NCI-H748 treated with DMSO at 0.1 percent for 48 hours (cell line): ENCODE results near the gene ACTL8.
"Not testable (repeated sequence)": the region's sequence is repeated elsewhere in the genome, so short reads cannot be mapped to it uniquely, and the experiment has no call there.

Experiments used
- DNase-seq: peaks from one replicate; lab custom pipeline; 2025; lab: John Stamatoyannopoulos, UW

ACTL8 gene

DNA sequence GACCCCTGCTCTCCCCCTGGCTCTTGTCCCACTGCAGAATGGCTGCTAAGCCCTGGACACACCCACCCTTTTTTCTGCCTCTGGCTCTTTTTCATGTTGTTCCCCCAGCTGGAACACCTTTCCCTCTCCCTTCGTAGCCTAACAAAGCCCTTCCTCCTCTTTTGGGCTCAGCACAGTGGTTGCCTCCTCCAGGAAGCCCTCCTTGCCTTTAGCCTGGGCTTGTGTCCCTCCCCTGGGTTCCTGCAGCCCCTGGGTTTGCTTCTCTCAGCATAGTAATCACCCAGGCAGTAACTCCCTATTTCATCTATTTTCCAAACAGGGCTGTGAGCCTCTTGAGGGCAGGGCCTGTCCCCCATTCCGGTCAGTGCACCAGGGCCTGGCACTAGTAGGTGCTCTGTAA, 19.8 kb upstream of the ACTL8 start:
- DNase-seq, result no peak

DNA sequence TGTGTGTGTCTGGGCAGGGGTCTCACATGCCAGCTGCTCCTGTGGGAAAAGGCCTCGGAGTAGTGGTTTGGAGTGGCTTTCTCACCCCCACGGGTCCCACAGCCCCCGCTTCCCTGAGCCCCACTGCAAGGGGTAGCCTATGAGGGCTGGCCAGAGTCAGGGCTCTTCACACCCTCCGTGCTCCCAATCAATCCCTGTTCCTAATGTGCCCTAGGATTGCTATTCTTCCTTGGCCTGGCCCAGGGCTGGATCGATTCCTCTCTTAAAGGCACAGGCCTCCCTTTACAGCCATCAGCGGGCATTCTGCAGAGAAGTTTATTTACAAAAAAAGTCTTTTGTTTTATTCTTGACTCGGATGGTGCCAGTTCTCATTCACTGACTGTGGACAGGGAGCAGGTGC, 19.3 kb upstream of the ACTL8 start:
- no peak for DNase-seq

DNA sequence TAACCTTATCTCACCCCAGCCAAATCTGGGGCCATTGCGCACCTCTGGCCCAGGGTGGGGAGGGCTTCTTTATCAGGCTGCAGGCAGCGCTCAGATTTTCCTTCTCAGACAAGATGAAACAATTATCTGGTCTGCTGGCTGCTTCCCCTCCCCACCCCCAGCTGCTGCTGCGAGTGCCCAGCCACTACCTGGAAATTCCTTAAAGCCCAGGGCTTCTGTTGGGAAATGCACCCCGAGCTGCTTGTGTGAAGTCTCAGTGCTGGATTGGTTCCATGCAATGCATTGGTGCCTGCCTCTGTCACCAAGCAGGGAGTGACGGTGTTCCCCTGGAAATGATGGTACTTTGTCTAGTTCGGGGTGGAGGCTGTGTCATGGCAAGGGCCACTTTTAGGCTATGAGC, 18.5 kb upstream of the ACTL8 start:
- no peak for DNase-seq

DNA sequence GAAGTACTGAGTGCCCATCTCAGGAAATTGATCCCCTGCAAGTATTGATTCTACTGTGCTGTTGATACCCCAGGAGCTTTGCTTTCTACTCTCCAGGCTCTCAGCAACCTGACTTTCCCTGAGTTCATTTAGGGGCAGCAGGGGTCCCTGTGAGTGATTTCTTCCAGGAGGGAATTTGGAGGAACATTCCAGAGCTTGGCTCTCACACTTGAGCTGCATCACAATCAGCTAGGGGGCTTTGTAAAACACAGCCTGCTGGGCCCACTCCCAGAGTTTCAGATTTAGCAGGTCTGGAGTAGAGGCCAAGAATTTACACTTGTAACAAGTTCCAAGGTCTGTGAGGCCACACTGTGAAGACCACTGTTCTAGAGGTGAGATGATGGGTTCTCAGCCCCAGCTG, 16.1 kb upstream of the ACTL8 start:
- DNase-seq, result no peak

DNA sequence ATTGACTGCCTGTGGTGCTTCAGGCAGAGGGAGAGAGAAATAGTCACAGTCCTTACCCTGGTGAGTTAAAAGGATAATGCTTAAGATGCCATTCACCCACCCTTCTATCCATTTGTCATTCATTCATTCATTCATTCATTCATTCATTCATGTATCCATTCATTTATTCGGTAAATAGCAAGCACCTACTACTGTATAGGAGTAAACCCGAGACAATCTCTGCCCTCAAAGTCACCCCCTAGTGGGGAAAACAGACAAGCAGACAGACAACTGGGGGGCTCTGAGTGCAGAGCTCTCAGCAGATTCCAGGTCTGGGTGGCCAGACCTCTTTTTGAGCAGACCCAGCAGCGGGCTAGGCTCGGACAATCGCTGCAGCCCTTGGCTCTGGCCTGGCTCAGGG, 14.1 kb upstream of the ACTL8 start:
- DNase-seq, result no peak

DNA sequence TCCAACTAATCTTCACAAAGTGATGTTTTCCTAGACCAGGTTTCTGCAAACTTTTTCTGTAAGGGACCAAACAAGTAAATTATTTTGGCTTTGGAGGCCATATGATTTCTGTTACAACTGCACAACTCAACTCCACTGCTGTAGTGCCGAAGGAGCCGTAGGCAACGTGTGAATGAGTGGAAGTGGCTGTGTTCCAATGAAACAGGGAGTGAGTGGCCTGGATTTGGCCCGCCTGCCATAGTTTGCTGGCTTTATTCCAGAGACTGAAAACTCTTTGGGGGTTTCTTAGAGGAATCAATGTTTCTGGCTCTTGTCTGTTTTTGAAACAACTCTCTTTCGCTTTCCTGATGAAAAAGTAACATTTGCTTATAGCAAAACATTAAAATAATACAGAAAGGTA, 12.6 kb upstream of the ACTL8 start:
- DNase-seq, result no peak

DNA sequence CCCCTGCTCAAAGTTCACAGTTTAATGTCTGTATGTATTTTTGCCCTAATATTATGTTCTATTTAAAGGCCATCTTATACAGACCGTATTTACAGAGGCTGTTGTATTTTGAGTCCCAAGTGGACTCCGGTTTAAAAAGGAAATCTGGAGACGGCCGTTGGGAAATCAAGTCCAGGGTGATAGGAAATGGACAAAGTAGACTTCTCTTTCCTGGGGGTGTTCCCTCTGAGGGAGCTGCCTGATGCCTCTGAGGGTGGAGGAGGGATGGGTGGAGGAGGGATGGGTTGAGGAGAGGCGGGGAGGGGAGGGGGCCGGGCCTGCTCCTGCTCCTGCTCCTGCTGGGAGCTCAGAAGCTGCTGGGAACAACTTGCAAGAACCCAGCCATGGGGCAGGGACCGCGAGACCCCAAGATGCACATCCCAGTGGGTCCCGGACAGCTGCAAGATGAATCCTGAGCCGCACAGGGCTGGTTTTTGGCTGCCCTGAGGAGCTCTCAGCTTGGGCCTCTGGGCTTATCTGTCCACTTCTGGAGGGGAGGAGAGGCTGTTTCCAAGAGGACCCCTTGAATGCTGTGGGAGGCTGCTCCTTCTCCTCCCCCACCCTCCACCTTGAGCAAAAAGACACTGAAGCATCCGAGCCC, 12.0 kb upstream of the ACTL8 start:
- no peak for DNase-seq

DNA sequence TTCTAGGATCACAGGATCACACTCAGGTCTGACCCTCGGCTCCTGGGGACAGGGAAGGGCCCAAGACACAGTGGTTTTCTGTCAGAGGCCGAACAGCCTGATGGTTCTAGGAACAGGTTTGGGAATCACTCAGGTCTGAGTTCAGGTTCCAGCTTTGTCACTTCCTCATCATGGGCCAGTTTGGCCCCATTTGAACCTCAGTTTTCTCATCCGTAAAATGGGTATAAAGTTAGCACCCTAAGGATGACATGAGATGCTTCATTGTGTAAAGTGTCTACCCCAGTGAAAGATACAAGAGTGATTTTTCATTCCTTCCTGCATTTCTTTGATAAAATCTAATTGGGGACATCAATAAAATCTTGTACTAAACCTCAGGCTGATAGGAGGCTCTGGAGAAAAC, 11.2 kb upstream of the ACTL8 start:
- no peak for DNase-seq

DNA sequence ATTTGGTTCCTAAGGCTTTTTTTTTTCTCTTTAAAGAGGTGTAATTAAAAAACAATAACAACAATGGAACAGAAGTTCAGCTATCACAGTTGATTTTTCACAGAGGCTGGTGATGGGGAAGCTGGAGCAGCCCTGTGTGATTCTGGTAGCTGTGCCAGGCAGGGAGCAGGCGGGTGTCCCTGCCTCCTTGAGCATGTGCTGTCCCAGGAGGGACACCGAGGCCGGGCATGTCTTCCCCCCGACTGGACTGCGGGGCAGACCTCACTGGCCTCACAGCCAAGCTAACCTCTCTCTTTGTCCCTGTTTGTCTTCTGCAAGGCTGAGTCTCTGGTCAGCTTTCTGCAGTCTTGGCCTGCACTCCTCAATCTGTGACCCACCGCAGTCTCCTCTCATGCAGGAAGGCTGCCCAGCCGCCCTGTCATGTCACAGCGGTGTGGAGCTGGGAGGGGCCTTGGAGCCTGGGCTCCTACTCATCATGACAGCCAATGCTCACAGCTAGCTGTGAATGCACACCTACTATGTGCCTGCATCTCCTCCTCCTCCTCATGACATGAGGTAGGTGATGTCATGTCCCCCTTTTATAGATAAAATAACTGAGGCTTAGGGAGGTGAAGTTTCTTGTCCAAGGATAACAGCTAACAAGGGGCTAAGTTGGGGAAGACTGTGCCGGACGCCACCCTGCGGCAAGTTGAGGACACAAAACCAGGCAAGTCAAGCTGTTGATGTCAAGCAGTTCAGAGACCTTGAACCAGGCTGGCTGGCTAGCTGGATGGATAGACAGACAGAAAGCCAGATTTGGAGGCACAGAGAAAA, 10.3 kb upstream of the ACTL8 start:
- DNase-seq, result no peak

DNA sequence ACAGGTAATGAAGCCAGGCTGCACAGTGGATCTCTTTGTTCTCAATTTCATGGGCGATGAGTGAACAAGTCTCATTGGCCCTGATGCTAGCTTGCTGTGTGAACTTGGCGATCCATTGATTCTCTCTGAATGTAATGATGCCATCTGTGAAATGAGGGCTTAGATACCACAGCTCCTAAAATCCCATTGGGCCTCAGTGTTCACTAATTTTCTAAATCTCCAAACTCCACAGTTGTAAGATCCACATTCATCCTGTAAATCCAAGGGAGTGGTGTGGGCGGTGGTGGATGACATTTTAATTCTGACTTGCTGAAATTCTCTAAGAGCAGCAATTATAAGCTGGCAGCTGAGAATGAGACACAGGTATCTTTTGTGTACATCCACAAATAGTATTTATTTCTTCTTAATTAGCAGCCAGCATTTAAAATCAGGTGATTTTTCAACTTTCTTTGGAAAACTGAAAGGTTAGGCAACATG, 9.6 kb upstream of the ACTL8 start:
- no peak for DNase-seq

DNA sequence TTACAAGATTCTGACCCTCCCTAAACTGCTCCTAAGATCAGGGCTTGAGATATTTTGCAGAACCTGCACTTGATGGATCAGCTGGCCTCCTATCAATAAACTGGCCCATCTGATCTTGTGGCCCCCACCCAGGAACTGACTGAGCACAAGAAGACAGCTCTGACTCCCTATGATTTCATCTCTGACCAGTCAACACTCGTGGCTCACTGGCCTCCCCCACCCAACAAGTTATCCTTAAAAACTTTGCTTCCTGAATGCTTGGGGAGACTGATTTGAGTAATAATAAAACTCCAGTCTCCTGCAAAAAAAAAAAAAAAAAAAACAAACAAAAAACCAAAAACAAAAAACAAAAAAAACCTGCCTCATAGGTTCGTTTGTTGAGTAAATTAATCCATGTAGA, 8.9 kb upstream of the ACTL8 start:
- not testable (repeated sequence) for DNase-seq

DNA sequence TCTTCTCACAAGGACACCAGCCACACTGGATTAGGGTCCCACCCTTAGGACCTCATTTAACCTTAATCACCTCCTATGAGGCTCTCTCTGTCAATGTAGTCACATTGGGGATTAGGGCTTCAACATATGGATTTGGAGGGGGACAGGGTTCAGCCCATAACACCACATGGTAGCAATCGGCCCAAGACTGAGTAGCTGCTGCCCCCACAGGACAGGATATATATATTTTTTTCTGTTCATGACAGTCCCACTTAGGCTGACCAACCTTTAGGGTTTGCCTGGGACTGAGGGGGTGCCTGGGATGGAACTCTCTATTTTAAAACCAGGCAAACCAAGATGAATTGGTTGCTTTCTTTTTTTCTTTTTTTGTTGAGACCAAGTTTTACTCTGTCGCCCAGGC, 8.2 kb upstream of the ACTL8 start:
- DNase-seq, result no peak

DNA sequence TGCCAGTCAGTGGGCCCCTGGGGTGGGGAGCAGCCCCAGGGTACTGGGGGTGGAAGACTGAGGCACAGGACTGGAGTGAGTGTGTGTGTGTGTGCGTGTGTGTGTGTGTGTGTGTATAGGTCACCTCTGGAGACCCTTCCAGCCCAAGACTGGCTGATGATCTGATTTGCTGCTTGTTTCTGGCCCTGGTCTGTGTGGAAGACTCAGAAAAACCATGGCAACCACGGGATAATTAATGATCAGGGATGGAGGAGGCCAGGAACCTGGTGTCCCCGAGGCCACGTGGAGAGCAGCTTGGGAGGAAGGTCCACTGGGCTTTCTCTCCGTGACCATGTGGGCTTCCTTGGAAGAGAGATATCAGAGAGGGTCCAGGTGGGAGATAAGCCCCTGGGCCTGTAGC, 4.8 kb upstream of the ACTL8 start:
- no peak for DNase-seq

DNA sequence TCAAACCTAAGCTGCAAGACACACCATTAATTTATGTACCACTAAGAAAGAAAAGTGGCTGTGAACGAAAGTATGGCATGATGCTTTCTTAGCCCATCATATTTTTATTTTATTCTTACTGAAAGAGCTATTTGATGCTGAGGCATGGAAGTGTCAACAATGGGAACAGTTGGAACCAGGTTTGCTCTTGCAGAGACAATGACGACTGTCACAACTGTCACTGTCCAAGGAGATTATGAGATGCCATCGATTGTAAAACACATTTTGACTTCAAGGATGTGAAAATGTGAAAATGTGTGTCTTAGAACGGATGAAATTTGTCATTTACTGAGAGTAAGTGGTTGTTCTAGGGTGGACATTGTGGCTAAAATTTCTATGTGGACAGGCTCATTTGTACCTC, 2.8 kb upstream of the ACTL8 start:
- no peak for DNase-seq

DNA sequence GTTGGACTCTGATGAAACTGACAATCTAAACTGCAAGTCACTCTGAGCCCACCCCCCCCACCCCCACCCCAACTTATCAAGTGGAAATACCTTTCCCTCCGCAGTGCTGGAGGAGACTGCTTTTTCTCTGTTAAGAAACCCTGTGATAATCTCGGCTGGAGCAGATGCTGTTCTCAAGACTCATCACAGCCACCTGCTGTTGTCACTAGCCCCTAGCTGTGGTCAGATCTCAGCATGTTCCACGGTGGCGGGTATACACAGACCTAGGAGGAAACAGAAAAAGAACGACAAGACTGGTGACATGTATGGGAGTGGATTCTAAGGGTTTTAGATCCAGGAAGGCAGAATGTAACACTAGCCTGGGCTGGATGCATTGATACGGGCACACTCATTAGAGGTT, 2.3 kb downstream of the ACTL8 start:
- DNase-seq, result no peak

DNA sequence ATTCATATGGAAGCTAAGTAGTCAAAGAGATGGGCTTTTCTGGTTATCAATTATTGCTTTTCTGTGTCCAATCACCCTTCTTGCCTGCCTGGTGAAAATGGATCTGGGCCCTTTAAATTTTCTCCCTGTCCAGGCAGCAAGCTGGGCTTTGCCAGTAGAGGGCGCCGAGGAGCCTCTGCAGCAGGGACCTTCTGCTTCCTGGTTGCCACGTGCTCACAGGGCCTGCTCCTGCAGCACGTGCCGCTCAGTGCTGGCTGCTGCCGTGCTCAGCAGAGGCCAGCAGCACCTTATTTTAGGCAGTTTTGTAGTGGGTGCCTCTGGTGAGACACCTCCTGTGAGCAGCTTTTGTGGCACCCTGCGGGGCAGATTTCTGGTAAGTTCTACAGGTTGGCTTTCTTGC, 4.0 kb downstream of the ACTL8 start:
- DNase-seq, result no peak

DNA sequence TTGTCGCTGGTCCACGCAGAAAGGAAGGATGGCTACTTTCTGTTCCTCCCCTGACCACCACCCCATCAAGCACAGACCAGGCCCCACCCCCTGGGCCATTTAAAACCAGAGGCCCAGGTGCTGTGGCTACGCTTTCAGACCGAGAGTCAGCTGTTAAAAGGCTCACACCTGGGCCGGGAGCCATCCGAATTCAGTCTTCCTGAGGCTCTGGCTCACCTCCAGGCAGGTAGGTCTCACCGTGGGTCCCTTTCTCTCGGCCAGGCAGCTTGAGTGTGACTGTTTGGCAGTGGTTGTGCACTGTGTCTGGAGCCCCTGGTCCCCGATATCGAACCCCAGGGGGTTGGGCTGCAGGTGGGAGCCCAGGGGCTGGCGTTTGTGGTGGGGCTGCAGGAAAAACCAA, 7.2 kb downstream of the ACTL8 start:
- DNase-seq, result no peak

DNA sequence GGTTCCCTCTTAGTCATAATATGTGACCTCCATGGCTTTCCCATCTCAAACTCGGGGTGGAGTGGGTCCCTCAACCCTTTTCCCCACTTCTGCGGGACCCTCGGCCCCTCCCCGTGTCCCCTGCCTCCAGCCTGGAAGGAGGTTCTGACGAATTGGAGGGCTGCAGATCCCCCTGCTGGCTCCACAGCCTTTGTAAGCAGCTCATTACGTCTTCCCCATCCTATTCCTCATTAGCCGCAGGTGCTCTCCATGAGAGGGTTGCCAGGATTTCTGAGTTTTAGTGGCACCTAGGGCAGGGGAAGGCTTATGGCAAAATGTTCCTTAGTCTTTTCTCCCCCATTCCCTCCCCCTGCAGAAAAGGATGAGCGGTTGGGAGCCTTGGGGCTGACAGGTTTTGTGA, 8.3 kb downstream of the ACTL8 start:
- no peak for DNase-seq

DNA sequence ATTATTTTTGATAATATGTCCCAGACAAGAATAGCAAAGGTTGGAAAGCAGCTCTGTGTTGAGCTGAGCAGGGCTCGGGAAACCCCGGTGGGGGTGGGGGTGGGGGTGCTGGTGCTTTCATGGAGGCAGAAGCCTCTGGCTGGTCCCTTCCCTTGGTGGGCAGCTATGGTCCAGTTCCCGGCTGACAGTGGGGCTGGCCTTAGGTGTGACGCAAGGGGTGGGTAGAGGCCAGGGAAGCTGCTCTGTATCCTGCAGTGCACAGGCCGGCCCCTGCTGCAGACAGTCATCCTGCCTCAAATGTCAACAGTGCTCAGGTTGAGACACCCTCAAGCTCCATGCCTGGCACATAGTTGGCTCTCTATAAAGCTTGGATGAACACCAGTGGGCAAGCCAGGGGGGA, 8.9 kb downstream of the ACTL8 start:
- DNase-seq, result no peak

DNA sequence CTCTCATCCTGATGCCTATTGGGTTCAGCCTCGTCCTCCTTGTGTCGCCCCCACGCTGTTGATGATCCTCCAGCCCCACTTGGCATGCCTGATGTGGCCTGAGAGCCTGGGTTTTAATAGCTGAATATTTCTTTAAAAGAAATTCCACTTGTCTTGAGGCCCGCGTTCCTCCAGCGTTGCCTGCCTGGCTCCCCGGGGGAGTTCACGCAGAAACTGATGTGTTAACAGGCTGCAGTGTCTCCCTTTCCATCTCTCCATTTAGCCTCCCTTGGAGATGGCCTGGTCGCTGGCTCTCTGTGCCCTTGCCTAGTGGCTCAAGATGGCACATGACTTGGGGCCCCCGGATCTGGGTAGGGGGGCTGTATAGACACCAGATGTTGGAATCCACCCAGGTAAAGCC, 9.5 kb downstream of the ACTL8 start:
- DNase-seq, result no peak

DNA sequence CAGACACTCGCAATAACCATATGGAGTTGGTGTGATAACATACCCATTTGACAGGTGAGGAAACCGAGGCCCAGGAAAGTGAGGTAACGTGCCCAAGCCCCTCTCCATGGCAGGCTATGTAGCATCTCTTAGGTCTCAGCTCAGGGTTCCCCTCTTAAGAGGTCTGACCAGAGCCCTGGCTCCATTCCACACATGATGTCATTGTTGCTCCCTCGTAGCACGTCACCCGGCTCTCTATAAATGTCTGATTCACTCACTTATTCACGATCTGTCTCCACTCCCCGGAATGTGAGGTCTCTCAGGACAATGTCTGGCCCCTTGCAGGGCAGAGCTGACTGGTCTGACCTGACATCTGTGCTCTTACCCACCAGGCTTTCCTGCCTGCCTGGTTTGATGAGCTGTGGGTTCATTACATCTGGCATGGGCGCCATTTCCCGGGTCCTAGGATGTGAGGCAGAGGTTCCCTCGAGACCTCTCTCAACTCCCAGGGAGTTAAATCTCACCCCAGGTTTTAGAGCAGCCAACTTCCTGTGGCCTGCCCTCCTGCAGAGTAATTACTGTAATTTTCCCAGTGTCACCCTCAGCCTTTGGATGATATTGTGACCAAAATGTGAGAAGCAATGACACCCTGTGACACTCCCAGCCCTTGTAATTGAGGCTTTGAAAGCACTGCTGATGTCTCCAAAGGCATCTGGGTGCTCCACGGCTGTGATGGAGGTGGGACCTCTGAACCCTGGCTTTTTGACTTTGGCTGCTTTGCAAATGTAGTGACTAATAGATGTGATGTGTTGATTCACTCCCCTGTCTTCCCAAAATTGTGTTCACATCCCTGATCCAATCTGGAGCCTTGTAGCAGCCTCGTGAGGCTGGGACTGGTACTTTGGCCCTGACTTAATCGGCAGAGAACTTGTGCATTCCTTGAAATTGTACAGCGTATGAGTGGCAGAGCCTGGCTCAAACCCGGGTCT, 10.6 kb downstream of the ACTL8 start:
- no peak for DNase-seq

DNA sequence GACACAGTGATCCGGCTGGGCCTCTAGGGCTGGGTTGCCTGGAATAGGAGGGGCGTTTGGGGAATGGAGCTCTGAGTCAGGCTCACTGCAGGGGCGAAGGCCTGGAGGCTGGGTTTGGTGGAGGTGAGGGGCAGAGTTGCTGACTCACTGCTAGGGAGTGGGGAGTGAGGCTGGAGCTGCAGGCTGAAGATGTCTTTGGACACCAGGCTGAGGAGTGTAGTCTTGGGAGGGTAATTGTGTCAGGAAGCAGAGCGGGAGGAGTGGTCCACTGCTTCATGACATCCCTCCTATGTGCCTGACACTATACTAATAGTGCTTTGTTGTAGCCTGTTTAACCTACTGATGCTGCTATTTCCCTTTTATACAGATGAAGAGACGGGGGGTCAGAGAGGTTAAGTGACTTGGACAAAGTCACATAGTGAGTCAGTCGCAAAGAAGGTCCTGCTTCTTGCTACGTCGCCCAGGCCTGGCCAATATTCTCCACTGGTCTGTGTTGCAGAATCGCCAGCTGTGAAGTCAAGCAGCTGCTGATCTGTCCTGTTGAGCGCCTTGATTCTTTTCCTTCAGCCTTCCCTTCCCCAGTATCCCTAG, 13.6 kb downstream of the ACTL8 start:
- DNase-seq, result no peak
